GM18868 (cell line): ENCODE results near the gene NPC1L1.
A peak's percentile ranks its signal among the peaks of the same experiment; 100 is the strongest.

Experiments used
- ATAC-seq: cut with Tn5 transposase; IDR thresholded peaks from one replicate; pipeline ENCODE4 v1.9.1; 2021; ENCODE audit warnings: mild to moderate bottlenecking, moderate library complexity; ENCODE audit not compliant: unreplicated experiment

Gene NPC1L1, protein sequence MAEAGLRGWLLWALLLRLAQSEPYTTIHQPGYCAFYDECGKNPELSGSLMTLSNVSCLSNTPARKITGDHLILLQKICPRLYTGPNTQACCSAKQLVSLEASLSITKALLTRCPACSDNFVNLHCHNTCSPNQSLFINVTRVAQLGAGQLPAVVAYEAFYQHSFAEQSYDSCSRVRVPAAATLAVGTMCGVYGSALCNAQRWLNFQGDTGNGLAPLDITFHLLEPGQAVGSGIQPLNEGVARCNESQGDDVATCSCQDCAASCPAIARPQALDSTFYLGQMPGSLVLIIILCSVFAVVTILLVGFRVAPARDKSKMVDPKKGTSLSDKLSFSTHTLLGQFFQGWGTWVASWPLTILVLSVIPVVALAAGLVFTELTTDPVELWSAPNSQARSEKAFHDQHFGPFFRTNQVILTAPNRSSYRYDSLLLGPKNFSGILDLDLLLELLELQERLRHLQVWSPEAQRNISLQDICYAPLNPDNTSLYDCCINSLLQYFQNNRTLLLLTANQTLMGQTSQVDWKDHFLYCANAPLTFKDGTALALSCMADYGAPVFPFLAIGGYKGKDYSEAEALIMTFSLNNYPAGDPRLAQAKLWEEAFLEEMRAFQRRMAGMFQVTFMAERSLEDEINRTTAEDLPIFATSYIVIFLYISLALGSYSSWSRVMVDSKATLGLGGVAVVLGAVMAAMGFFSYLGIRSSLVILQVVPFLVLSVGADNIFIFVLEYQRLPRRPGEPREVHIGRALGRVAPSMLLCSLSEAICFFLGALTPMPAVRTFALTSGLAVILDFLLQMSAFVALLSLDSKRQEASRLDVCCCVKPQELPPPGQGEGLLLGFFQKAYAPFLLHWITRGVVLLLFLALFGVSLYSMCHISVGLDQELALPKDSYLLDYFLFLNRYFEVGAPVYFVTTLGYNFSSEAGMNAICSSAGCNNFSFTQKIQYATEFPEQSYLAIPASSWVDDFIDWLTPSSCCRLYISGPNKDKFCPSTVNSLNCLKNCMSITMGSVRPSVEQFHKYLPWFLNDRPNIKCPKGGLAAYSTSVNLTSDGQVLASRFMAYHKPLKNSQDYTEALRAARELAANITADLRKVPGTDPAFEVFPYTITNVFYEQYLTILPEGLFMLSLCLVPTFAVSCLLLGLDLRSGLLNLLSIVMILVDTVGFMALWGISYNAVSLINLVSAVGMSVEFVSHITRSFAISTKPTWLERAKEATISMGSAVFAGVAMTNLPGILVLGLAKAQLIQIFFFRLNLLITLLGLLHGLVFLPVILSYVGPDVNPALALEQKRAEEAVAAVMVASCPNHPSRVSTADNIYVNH (N-terminal part only)

DNA sequence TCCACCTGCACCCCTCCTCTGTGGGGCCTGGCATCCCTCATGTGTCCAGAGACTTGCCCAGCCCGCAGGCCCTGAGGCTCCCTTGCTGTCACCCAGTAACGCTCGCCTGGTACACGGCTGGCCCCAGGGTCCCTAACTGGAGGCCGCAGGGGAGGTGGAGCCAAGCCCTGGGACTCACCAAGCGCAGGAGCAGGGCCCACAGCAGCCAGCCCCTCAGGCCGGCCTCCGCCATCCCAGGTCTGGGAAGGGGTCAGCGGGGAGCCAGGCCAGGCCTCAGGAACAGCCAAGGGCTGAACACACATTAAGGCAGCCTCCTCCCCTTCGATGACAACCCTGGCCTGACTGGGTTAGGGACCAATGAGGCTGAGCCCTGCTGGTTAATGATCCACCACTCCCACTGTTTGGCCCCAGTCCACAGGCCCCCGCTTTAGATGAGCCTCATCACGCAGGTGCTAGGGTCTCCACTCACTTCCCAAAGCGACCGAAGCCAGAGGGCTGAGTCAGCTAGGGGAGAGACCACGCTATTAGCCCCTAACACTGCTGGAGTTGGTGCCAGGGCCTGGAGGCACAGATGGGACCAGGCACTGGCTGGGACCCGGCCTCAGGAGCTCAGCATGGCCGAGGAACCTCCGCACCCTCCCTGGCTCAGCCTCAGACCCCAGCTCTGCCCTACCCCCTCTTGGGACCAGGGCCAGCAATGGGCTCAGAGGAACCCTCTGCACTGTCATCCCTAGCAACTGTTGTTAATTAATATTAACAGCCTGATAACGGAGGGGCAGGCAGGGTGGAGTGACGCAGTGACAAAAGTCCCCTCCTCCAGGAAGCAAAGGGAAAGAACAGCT is at the start of gene NPC1L1:
TSS of gene NPC1L1 (minus strand) at position 303 of the 842 bp plus-strand sequence. CDS start at position 232, 71 bp downstream.
- ATAC-seq = no peak

DNA sequence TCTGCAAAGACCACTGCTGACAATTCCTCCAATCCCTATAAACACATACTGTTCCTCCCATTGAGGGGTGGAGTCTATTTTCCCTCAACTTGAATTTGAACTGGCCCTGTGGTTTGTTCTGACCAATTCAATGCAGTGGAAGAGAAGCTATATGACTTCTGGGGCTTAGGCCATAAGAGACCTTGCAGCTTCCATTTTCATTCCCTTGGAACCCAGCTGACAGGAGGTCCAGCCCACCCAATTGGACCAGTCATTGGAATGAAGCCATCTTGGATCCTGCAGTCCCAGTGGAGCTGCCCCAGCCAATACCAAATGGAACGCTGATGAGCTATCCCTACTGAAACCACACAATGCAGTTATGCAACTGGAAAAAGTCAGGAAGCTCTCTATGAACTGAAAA is 49.8 kb upstream of the NPC1L1 start:
- no peak for ATAC-seq

- ATAC-seq = no peak
Measured at GRCh38 chr7:44587843-44588711, 46.9 kb upstream of the NPC1L1 start.

DNA sequence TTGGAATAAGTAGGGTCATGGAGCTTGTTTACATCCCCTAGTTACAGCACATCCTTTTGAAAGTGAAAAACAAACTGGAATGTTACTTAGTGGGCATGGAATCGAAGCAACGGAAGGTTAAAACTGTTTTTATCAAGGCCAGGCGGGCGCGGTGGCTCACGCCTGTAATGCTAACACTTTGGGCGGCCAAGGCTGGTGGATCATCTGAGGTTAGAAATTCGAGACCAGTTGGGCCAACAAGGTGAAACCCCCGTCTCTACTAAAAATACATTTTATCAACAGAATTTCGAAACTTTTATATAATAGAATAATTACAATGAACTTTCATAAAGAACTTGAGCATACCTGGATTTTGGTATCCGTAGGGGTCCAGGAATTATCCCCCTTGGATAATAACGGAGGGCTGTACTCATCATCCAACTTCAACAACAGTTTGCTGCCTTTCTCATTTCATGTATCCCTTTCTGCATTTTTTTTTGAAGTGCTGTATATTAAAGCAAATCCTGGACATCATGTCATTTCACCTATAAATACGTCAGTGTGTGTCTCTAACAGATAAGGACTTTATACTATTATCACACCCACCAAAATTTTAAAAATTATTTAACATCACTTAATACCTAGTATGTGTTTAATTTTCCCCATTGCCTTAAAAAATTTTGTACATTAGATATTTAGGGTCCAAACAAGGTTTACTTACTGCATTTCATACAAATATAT is 42.2 kb upstream of the NPC1L1 start:
- no peak for ATAC-seq

DNA sequence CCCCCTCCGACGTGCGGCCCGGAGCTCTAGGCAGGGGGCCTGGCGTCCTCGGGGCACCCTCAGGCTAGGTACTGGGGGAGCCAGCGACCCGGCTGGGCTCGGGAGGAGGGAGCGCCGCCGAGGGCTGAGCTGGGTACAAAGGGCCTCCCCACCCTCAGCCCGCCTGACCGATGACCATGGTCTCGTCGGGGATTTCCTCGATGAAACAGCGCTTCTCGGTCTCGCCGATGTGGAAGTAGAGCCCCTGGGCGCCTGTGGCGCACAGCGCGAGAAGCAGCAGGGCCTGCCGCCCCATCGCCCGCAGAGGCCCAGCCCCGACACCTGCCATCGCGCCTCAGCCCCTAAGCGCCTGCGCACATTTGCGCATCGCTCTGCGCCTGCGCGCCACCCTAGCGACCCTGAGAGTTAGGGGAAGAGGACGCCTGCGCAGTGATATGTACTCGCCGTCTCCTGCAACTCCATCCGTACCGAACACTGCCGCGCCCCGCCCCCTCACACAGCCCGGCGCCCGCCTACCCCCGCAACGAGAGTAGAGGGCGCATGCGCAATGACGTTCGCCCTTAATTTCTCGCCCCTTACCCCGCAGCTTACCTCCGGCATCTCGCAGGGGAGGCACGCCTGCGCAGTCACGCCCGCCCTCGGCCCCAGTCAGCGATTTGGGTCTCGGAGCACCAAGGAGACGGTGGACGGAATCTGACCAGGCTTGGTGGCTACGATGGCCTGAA is 40.9 kb upstream of the NPC1L1 start, which contains the start of gene TMED4:
TSS of gene TMED4 (minus strand) at position 353 of the 725 bp plus-strand sequence. CDS start at position 328, 25 bp downstream.
- peak; percentile 84 for ATAC-seq

GRCh38 chr7:44580945-44581878 is 40.1 kb upstream of the NPC1L1 start:
- peak; percentile 27 for ATAC-seq

DNA sequence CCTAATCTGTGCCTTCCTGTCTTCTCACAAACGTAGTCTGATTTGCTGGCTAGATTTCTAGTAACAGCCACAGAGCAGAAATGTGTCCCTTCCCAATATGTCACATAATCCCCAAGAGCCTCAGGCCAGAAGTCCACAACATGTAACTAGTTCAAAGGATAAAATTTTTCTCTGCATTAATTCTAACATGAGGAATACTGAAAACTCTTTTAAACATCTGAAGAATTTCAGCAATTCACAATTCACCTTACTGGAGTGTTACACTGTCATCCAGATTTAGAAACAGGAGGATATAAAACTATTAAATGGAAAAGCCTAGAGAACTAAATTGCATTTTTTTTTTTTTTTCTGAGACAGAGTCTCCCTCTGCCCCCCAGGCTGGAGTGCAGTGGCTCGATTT is 35.1 kb upstream of the NPC1L1 start:
- ATAC-seq = no peak

DNA sequence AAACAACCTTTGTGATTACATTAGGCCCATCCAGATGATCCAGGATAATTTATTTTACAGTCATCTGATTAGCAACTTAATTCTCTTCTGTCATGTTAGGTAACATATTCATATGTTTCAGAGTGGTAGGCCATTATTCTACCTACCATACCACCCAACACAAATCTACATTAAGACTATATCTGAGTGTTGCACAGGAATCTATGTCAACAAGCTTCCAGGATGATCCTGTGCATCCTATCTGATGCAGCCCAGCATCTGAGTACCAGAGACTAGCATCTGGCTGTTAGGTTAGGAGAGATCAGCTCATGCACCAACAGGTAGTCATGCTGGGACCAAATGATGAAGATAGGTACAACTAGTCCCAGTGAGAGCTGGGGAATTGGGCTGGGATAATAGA is 33.9 kb upstream of the NPC1L1 start:
- ATAC-seq = no peak

DNA sequence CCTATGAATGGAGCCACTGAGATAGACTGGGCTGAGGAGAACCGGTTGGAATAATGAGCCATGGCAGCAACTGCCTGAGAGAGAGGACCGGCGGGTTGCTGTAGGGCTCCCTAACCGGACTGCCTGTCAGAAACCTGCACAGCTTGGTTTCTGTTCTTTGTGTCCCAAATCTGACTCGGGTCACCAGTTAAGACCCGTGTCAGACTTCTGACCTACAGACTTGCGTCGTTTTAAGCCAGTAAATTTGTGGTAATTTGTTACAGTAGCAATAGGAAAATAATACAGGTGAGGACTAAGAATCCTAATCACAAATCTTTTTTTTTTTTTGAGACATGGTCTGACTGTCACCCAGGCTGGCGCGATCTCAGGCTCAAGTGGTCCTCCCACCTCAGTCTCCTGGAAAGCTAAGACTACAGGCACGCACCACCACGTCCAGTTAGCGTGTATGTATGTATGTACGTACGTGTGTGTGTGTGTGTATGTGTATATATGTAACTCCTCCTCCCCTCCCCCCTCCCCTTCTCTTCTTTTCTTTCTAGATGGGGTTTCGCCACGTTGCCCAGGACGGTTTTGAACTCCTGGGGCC is 33.2 kb upstream of the NPC1L1 start:
- ATAC-seq = no peak

- peak; percentile 92 for ATAC-seq
Measured at GRCh38 chr7:44573464-44574286, 32.5 kb upstream of the NPC1L1 start, which contains the start of gene DDX56. Gene DDX56, minus strand, starts transcription at chr7:44573908. Its CDS starts 13 bp downstream, at chr7:44573895.

DNA sequence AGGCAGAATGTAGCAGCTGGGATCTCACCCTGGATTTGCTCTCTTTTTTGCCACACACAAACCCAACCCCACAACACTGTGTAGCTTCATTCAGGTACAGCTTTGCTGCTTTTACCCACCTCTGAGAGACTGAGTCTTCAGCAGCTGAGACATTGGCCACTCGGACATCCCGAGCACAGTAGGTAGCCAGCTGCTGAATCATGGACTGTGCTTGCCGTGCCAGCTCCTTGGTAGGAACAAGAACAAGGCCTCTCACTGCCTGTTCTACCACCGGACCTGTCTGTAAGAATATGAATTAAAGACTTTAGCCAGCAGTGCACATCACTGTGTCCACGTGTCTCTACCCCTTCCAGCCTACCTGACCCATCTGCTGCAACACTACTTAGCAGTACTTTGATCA is 31.6 kb upstream of the NPC1L1 start:
- ATAC-seq = no peak

- ATAC-seq = no peak
Measured at GRCh38 chr7:44569959-44570358, 28.8 kb upstream of the NPC1L1 start.

DNA sequence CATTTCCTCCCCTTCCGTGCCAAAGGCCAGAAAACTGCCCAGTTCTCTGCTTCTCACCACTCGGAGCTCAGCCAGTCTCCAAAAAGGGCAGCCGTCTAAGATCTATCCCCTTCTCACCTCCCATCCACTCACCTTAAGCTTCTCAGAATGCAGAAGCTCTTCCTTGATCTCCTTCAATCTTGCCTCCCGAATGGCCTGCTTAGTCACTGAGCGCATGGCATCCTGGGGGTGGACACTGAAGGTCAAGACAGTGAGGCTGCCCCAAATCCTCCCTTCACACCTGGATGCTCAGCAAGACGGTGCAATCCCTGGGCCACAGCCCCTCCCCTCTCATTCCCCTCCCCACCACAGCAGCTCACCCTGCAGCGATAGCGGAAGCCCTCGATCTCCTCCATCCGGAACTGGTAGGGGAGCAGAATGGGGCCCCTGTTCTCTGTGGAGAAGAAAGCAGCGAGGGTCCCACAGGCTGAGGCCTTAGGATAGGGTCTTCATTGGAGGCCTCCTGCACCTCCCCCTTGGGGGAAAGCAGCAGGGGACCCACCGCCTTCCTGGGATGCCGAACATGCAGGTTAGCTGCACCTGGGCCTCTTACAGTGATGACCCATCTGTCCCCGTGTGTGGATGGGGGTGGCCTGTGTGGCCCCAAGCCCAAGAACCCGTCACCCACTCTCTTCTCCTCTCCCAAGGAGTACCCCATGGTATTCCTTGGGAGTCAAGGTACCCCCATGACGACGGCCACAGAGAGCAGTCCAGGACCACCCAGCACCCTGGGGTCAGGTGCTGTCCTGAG is 27.8 kb upstream of the NPC1L1 start:
- no peak for ATAC-seq

- ATAC-seq = no peak
Measured at GRCh38 chr7:44567884-44568283, 26.8 kb upstream of the NPC1L1 start.
